Stimulated activated CD8-positive, alpha-beta memory T cell treated with anti-CD3 and anti-CD28 coated beads, Interleukin-4, amount 100 ng/mL, for 1 hour (primary cell): ENCODE data around the gene FAM25G.

ENCODE experiments used
- DNase-seq, 2 donors: peaks; one replicate each; pipeline ENCODE4 v3.0.0-alpha.2; 2020; ENCODE audit warnings: low read depth in 2 of 2, low spot score in 1 of 2

Gene FAM25G

GRCh38 chr10:47449102-47449978 lies 42.2 kb downstream of the FAM25G start:
- no peak for DNase-seq

GRCh38 chr10:47447705-47448104 lies 43.8 kb downstream of the FAM25G start:
- DNase-seq: no peak

GRCh38 chr10:47447209-47447608 lies 44.3 kb downstream of the FAM25G start:
- DNase-seq: no peak

GRCh38 chr10:47445720-47446119 lies 45.8 kb downstream of the FAM25G start:
- no peak for DNase-seq

- DNase-seq: no peak
Observed at GRCh38 chr10:47444047-47444446, 47.5 kb downstream of the FAM25G start.

- no peak for DNase-seq
Observed at GRCh38 chr10:47443145-47443544, 48.4 kb downstream of the FAM25G start.

- DNase-seq: no peak
Observed at GRCh38 chr10:47442351-47442750, 49.1 kb downstream of the FAM25G start.

GRCh38 chr10:47441938-47442337 lies 49.6 kb downstream of the FAM25G start:
- no peak for DNase-seq

- no peak for DNase-seq
Observed at GRCh38 chr10:47440207-47440606, 51.3 kb downstream of the FAM25G start.

GRCh38 chr10:47438857-47439474 lies 52.5 kb downstream of the FAM25G start:
- no peak for DNase-seq
